NCI-H526 (cell line): ENCODE measurements around the gene TFR2.
A peak's percentile ranks its signal among the peaks of the same experiment; 100 is the strongest.

Source experiments
- DNase-seq, 2 experiments: peaks; one replicate each; lab custom pipeline; 2025; lab: John Stamatoyannopoulos, UW

TFR2 gene

DNA sequence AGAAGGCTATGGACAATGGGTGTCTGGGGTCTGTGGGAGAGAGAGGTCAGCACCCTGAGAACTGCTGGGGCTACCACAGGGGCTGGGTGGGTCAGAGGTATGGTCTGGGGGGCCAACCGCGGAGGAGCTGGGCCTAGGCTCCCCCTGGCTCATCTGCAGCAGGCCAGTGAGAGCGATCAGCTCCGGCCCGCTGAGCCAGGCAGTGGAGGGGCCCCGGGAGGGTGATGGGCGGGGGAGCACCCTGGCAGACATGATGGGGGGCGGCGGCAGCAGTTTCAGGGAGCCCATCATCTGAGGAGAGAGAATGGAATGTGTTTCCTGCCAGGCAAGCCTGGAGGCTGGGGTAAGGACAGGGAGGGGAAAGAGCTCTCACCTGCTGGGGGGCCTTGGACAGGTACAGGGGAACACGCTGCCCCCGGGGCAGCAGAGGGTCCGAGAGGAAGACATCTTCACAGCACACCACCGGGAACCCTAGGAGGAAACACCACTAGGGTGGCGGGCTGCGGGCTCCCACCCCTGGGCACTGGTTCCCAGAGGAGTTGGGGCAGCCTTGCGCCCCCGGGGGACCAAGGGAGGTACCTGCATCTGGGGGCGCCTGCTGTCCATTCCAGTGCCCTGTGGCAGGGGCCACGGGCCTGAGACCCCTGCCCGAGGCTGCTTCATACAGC, 68.9 kb downstream of the TFR2 start:
- DNase-seq = no peak

- DNase-seq = peak in 1 of 2 experiments; percentile 43
These were observed 69.6 kb downstream of the TFR2 start for GRCh38 chr7:100571829-100572116.

- DNase-seq = no peak
These were observed 70.2 kb downstream of the TFR2 start for GRCh38 chr7:100570954-100571828.
